NCI-H146 (cell line): ENCODE results near the gene TCERG1L.
A peak's percentile ranks its signal among the peaks of the same experiment; 100 is the strongest.
"Not testable (repeated sequence)": the region's sequence is repeated elsewhere in the genome, so short reads cannot be mapped to it uniquely, and the experiment has no call there.

Source experiments
- DNase-seq: peaks from one replicate; lab custom pipeline; 2025; lab: John Stamatoyannopoulos, UW

Gene TCERG1L

GRCh38 chr10:131084791-131085090 lies 226.8 kb downstream of the TCERG1L start:
- no peak for DNase-seq

- DNase-seq = no peak
Measured at GRCh38 chr10:131083915-131084790, 227.4 kb downstream of the TCERG1L start.

DNA sequence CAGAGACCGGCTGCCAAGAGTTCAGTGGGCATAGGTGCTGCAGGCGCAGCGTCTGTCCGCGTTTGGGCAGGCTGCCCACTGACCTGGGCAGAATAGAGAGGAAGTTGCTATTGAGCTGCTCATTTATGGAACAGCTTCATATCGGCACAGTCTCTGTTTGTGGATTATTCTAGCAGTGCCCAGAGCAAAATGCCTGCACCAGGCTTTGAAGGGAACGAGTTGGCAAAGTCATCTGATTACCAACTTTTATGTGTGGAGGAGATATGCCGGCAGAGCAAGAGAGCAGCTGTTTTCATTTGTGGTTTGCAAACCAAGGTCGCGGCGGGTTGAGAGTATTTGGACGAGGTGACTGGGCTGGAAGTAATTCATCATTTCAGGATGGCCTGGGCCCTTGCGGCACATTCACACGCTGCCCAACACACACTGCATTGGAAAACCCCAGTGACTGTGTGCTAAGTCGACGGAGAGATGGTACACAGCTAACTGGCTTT lies 228.5 kb downstream of the TCERG1L start:
- no peak for DNase-seq

- no peak for DNase-seq
Measured at GRCh38 chr10:131082201-131082850, 229.2 kb downstream of the TCERG1L start.

GRCh38 chr10:131081786-131082185 lies 229.7 kb downstream of the TCERG1L start:
- DNase-seq = no peak

GRCh38 chr10:131081376-131081775 lies 230.1 kb downstream of the TCERG1L start:
- DNase-seq = no peak

DNA sequence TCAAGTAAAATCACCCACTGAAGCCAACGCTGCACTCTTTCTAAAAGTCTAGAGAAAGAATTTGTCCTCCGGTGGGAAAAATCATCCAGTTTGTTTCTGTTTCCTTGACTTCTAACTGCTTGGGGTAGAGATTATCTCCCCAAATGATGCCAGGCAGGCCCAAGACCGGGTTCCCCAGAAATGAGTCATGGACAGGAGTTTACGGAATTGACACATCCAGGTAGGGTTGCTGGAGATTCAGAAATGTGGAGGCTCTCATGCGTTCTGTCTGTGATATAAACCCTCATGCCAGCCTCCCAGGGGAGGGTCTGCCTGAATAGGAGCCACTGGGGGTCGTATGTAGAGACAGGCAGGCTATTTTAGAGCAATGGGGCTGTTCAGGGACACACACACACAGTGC lies 230.9 kb downstream of the TCERG1L start:
- DNase-seq = no peak

DNA sequence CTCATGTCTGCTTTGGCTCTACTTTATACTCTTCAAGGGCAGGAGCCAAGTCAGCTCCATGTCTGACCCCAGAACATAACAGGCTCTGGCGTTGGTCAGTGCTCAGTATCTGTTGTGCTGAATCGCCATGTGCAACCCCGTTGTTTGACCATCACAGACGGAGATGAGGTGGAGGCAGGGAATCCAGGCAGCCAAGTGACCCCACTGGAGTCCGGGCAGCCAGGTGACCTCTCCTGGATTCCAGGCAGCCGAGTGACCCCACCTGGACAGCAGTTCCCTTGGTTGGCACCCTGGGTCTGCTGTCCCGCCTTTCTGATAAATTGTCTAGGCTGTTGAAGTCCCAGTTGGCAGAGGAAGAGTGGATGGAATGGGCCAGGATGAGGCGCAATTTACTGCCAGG lies 232.2 kb downstream of the TCERG1L start:
- DNase-seq = no peak

DNA sequence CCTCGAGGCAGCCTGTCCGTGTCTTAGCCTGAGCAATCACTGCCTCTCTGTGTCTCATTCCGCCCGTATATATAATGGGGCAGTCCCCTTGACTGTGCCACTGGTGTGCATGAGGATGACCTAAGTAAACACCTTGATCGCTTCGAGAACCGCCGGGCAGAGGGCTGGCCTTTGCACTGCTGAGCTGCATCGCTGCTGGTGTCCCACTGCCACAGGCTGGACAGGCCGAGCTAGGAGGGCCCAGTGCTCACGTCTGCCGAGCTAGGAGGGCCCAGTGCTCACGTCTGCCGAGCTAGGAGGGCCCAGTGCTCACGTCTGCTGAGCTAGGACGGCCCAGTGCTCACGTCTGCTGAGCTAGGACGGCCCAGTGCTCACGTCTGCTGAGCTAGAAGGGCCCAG lies 232.6 kb downstream of the TCERG1L start:
- not testable (repeated sequence) for DNase-seq

- DNase-seq = no peak
Measured at GRCh38 chr10:131078131-131078881, 233.2 kb downstream of the TCERG1L start.

DNA sequence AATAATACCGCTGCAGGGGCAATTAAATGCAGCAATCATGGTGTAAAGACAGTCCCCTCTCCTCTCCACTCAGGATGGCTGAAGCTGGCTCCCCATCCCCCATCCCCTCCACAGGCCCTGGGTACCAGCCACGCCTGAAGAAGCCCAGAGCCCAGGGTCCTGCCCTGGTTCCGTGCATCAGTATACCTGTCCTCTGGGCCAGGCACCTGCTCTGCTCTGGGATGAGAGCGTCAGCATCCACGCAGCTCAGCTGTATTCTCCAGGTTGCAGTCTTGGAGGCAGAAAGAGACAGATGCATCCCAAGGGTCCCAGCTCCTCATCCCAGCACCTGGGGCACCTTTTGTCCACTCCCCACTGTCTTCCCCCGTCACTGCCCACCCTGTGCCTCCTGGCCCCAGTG lies 233.8 kb downstream of the TCERG1L start:
- DNase-seq = no peak

- no peak for DNase-seq
Measured at GRCh38 chr10:131077031-131077430, 234.5 kb downstream of the TCERG1L start.

DNA sequence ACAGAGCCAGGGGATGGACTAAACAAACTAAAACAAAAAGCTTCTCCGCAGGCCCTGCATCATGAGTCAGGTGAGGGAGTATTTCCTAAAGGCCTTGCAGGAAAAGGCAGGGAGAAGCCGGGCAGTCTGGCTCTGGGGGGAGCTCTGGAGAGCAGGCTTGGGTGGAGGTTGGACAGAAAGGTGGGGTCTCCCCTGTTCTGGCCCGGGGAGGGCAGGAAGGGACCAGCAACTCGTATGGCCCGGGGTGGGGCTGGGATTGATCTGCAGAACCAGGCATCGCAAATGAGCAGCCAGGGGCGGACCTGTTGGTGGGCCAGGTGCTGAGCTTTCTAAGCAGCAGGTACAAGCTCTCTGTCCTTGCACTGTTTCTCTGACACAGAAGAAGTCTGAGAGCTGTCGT lies 235.2 kb downstream of the TCERG1L start:
- DNase-seq = no peak

DNA sequence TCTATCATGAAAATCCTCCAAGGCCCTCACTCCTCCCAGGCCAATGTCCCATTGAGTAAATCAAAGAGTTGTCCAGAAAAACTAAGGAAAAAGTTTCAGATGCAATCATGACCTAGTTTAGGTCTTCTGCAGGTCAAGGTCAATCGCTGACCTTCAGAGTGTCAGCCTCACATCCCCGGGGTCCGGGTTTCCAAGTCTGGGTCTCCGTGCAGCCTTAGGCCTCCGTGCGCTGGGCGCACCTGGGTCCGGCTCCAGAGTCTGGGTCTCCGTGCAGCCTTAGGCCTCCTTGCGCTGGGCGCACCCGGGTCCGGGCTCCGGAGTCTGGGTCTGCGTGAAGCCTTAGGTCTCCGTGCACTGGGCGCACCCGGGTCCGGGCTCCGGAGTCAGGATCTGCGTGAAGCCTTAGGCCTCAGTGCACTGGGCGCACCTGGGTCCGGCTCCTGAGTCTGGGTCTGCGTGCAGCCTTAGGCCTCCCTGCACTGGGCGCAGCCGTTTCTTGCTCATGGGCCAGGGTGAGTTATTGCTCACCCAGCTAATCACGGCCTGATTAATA lies 236.2 kb downstream of the TCERG1L start:
- DNase-seq = no peak

- no peak for DNase-seq
Measured at GRCh38 chr10:131074682-131075081, 236.8 kb downstream of the TCERG1L start.

DNA sequence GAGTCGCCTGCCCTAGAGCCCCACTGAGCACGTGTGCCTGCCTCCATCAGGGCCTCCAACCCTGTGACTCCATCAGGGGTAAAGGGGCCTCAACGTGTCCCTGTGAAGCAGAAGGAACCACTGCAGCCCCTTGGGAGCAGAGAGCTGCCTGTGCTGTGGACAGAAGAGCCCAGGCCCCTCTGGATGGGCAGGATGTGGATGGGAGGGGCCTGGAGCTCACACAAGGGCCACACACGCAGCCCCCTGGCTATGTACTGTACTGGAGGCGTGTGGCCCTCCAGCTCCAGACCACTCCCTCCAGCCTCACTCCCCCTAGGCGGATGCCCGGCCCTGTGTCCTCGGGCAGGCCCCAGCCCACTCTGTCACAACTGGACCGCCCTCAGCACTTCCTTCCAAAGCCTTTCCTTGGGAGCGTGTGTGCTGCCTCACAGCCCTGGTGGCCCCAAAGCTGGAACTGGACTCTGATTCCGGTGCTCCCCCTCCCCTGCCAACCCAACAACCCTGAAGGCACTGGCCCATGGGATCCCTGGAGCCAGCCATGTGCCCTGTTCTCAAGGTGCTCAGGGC lies 238.0 kb downstream of the TCERG1L start:
- DNase-seq = no peak

- no peak for DNase-seq
Measured at GRCh38 chr10:131072651-131073468, 238.7 kb downstream of the TCERG1L start.

- no peak for DNase-seq
Measured at GRCh38 chr10:131071721-131072120, 239.8 kb downstream of the TCERG1L start.

DNA sequence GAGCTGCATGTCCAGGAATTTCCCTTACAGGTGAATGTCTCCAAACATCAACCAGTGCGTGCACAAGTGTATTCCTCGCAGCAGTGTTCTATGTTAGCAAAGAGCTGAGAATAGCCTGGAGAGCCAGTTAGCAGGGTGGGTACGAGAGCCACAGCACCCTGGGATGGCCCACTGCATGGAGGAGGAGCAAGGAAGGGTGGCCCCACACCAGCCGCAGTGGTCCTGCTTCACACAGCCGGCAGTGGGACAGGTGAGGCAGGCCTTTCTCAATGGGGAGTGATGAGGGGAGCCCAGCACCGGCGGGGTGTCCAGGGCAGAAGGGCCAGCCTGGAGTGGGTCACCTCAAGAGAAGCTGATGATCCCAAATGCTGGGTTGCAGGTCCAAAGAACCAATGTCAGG lies 240.7 kb downstream of the TCERG1L start:
- DNase-seq = no peak

DNA sequence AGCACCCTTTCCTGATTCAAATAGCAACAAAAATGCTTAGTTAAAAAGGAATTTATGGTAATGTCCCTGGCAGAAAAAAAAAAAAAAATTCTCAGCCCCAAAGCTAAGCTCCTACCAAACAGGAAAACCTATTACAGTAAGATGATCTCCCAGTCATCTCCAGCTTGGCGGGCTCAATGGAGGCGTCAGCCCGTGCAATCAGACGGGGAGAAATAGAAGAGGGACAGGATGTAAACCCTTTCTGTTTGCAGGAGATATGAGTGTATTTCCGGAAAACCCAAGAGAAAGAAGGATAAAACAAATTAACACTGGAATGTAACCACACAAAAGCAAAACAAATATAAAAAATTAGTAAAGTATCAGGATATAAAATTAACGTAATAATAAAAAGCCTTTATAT lies 242.8 kb downstream of the TCERG1L start:
- DNase-seq = peak; percentile 9

DNA sequence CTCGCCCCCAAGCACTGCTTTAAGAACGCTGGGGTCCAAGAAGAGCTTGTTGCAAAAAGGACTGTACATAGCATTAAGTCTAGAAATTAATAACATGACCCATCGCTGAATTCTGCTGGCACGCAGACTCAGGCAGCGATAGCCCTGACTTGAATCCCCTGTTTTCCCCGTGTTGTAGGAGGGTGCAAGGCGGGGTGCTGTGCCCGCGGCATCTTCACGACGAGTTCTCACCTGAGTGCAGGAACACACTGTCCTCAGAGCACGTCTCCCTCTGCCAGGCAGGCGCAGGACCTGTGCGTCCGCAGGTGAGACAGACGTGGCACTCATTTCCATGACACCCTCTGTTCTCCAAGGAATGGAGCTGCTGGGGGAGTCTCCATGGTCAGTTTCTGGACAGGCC lies 243.2 kb downstream of the TCERG1L start:
- no peak for DNase-seq
